Peyer's patch (tissue), 4 donors: Measurements from ENCODE around the gene TMEM86B. TPM values are rescaled to one million over a fixed set of nuclear protein-coding genes. Genes with fewer than 3 reads are reported as not detected.
"Not testable (repeated sequence)": the region's sequence is repeated elsewhere in the genome, so short reads cannot be mapped to it uniquely, and the experiment has no call there.

Experiments used
- DNase-seq, 3 donors: peaks; one replicate each; pipeline ENCODE4 v3.0.0-alpha.2; 2017 to 2019
- H3K27ac ChIP-seq, 4 donors: fragments of 200-600 bp; sonication (generic); one replicate each; pipeline ENCODE4 v1.5.1; 2016 to 2019
- H3K27me3 ChIP-seq, 2 donors: fragments of 200-600 bp; sonication (generic); one replicate each; pipeline ENCODE4 v1.5.1; 2019
- H3K36me3 ChIP-seq, 3 donors: fragments of 200-600 bp; sonication (generic); one replicate each; pipeline ENCODE4 v1.5.1; 2016 to 2019
- H3K4me1 ChIP-seq, 4 donors: fragments of 200-600 bp; sonication (generic); one replicate each; pipeline ENCODE4 v1.5.1; 2016 to 2019
- H3K4me3 ChIP-seq, 4 donors: fragments of 200-600 bp; sonication (generic); 1 replicate in 3 of 4; 2 replicates in 1 of 4; pipeline ENCODE4 v1.5.1; 2016 to 2019; ENCODE audit warnings: mild to moderate bottlenecking in 1 of 4
- H3K9me3 ChIP-seq, 4 donors: fragments of 200-600 bp; sonication (generic); one replicate each; pipeline ENCODE4 v1.5.1; 2016 to 2019; ENCODE audit warnings: mild to moderate bottlenecking in 1 of 4
- CTCF ChIP-seq, 6 experiments: fragments of 450-650 bp in 4 of 6; fragments of 200-600 bp in 2 of 6; sonication (generic) in 1 of 6; IDR thresholded peaks; one replicate each; pipeline ENCODE4 v1.5.1; 2017 to 2019; ENCODE audit warnings: antibody characterized with exemption in 6 of 6, mild to moderate bottlenecking in 3 of 6, moderate library complexity in 1 of 6
- POLR2A ChIP-seq, 2 donors: fragments of 450-650 bp; IDR thresholded peaks; one replicate each; pipeline ENCODE4 v1.5.1; 2017; ENCODE audit warnings: antibody characterized with exemption in 2 of 2, mild to moderate bottlenecking in 2 of 2, moderate library complexity in 2 of 2
- total RNA-seq, 4 donors: library from RNA; depleted of rRNA; stranded (reverse); fragments of >200 nt; gene quantifications; one replicate each; pipeline ENCODE4 v1.1.0, GENCODE V29; 2016

TMEM86B gene
- total RNA-seq, 4 donors from 2014 or later = 9.1 to 39.8 (median 15.1) TPM

DNA sequence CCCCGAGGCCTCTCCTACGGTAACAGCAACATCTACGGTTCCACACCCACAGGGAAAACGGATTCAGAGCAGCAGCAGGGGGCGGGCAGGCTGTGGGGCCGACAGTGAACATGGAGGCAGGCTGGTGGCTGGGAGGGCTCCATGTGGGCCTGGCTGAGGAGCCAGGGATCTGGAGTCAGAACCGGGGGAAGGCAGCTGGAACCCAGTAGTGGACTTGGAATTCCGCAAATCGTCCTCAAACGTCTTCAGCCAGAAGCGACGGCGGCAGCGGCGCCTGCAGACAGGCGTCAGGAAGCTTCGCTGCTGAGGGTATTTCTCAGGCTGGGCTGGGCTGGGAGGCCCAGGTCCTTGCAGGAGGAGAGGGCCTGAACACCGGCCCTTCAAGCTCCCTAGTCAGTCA lies 1.8 kb downstream of the TMEM86B start:
- peak in 1 of 3 donors; percentile 50 for DNase-seq
- H3K4me3 ChIP-seq = no peak overlapping the region
- peaks cover 0 to 57% (median 0%) of the 10 kb centered on the region in 3 donors for H3K36me3 ChIP-seq
- H3K4me1 ChIP-seq = peaks cover 0 to 22% (median 1%) of the 10 kb centered on the region in 4 donors
- H3K27me3 ChIP-seq = no peaks in the 10 kb centered on the region
- H3K27ac ChIP-seq = no peak overlapping the region
- no peaks in the 10 kb centered on the region for H3K9me3 ChIP-seq
- no peak for TF ChIP-seq CTCF (IDR thresholded peaks at IDR 0.05)
- no peak for TF ChIP-seq POLR2A (IDR thresholded peaks at IDR 0.05)

DNA sequence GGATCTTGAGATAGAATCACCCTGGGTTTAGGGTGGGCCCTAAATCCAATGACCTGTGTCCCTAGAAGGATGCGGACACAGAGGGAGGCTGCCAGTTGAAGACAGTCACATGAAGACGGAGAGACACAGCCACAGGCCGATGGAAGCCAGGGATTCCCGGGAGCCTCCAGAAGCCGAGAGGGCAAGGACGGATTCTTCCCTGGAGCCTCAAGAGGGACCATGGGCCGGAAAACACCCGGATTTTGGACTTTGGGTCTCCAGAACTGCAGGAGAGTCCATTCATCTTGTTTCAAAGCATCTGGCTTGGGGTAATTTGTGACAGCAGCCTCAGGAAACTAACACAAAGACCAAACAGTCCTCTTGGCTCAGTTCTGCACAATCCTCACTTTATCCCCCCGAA lies 2.3 kb downstream of the TMEM86B start:
- Histone ChIP-seq H3K27me3 (no peaks in the 10 kb centered on the region), H3K4me3 (no peak overlapping the region), H3K27ac (no peak overlapping the region), H3K36me3 (peaks cover 0 to 52% (median 0%) of the 10 kb centered on the region in 3 donors), H3K9me3 (no peaks in the 10 kb centered on the region), H3K4me1 (peaks cover 0 to 22% (median 1%) of the 10 kb centered on the region in 4 donors)
- TF ChIP-seq POLR2A (IDR thresholded peaks at IDR 0.05) = no peak
- no peak for TF ChIP-seq CTCF (IDR thresholded peaks at IDR 0.05)
- DNase-seq = no peak

DNA sequence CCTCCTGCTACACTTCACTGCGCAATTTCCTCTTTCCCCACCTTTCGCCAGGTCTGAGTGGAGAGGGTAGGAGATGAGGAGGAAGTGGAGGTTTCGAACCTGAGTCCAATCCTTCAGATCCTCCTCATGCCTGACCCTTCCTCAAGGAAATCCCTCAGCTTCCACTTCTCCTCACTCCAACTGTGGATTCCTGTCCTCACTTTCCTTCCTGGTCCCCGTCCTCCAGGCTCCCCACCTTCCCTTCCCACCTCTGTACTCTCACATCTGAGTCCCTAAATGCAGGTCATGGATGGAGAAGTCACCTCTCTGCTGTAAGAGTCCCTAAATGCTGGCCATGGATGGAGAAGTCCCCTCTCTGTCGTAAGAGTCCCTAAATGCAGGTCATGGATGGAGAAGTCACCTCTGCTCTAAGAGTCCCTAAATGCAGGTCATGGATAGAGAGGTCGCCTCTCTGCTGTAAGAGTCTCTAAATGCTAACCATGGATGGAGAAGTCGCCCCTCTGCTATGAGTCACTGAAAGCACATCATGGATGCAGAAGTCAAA lies 3.1 kb downstream of the TMEM86B start:
- H3K27ac ChIP-seq = no peak overlapping the region
- no peak overlapping the region for H3K4me3 ChIP-seq
- peaks cover 0 to 44% (median 0%) of the 10 kb centered on the region in 3 donors for H3K36me3 ChIP-seq
- no peaks in the 10 kb centered on the region for H3K9me3 ChIP-seq
- H3K27me3 ChIP-seq = no peaks in the 10 kb centered on the region
- no peak for TF ChIP-seq POLR2A (IDR thresholded peaks at IDR 0.05)
- no peak for TF ChIP-seq CTCF (IDR thresholded peaks at IDR 0.05)
- DNase-seq = no peak
- peaks cover 0 to 22% (median 1%) of the 10 kb centered on the region in 4 donors for H3K4me1 ChIP-seq

GRCh38 chr19:55224679-55225414 lies 3.7 kb downstream of the TMEM86B start:
- H3K36me3 ChIP-seq = peaks cover 0 to 38% (median 0%) of the 10 kb centered on the region in 3 donors
- not testable (repeated sequence) for H3K4me3 ChIP-seq, H3K27ac ChIP-seq, H3K27me3 ChIP-seq, H3K9me3 ChIP-seq
- DNase-seq = peak in 1 of 3 donors; percentile 40
- H3K4me1 ChIP-seq = peaks cover 0 to 22% (median 1%) of the 10 kb centered on the region in 4 donors

GRCh38 chr19:55224038-55224665 lies 4.4 kb downstream of the TMEM86B start:
- Histone ChIP-seq H3K36me3 (peaks cover 0 to 31% (median 0%) of the 10 kb centered on the region in 3 donors), H3K27me3 (no peaks in the 10 kb centered on the region), H3K9me3 (no peaks in the 10 kb centered on the region), H3K27ac (no peak overlapping the region), H3K4me1 (peaks cover 0 to 15% (median 1%) of the 10 kb centered on the region in 4 donors), H3K4me3 (no peak overlapping the region)
- TF ChIP-seq POLR2A (IDR thresholded peaks at IDR 0.05) (no peak), CTCF (IDR thresholded peaks at IDR 0.05) (no peak)
- peak in 1 of 3 donors; percentile 42 for DNase-seq
